MM.1S (cell line): Measurements from ENCODE around the gene PRR19.

Source experiments
- DNase-seq: peaks from one replicate; pipeline ENCODE4 v3.0.0-alpha.2; 2015
- H2AFZ ChIP-seq: fragments of 300-600 bp; sonication (generic); 2 replicates; pipeline ENCODE4 v1.6.0; 2016; ENCODE audit warnings: antibody characterized with exemption, low read length
- H3F3A ChIP-seq: fragments of 300-600 bp; sonication (generic); 2 replicates; pipeline ENCODE4 v1.6.1; 2016; ENCODE audit warnings: mild to moderate bottlenecking, antibody characterized with exemption, low read length, moderate library complexity, mixed read lengths; ENCODE audit not compliant: insufficient read depth
- H3K27ac ChIP-seq: fragments of 300-600 bp; sonication (generic); 2 replicates; pipeline ENCODE4 v1.5.1; 2016; ENCODE audit warnings: mild to moderate bottlenecking, low read length
- H3K27me3 ChIP-seq: fragments of 300-600 bp; sonication (generic); replicated peaks from 2 replicates; pipeline ENCODE4 v1.6.0; 2016; ENCODE audit warnings: low read length; ENCODE audit not compliant: insufficient read depth
- H3K36me3 ChIP-seq: fragments of 300-600 bp; sonication (generic); replicated peaks from 2 replicates; pipeline ENCODE4 v1.6.1; 2016; ENCODE audit warnings: mild to moderate bottlenecking, low read length, mixed read lengths; ENCODE audit not compliant: insufficient read depth
- H3K4me1 ChIP-seq: fragments of 300-600 bp; sonication (generic); 2 replicates; pipeline ENCODE4 v1.6.1; 2016; ENCODE audit warnings: low read length, mixed read lengths
- H3K4me2 ChIP-seq: fragments of 300-600 bp; sonication (generic); 2 replicates; pipeline ENCODE4 v1.6.0; 2016; ENCODE audit warnings: low read depth, low read length
- H3K4me3 ChIP-seq: fragments of 300-600 bp; sonication (generic); 2 replicates; pipeline ENCODE4 v1.5.1; 2016; ENCODE audit warnings: low read length, mixed read lengths
- H3K79me2 ChIP-seq: fragments of 300-600 bp; sonication (generic); 2 replicates; pipeline ENCODE4 v1.6.1; 2016; ENCODE audit warnings: mixed run types, low read length, mixed read lengths
- H3K9ac ChIP-seq: fragments of 300-600 bp; sonication (generic); 2 replicates; pipeline ENCODE4 v1.6.1; 2016; ENCODE audit warnings: low read length, mixed read lengths
- H3K9me2 ChIP-seq: fragments of 300-600 bp; sonication (generic); replicated peaks from 2 replicates; pipeline ENCODE4 v1.6.1; 2016; ENCODE audit warnings: mild to moderate bottlenecking, low read length, mixed read lengths; ENCODE audit not compliant: insufficient read depth
- H3K9me3 ChIP-seq: fragments of 300-600 bp; sonication (generic); replicated peaks from 2 replicates; pipeline ENCODE4 v1.6.1; 2016; ENCODE audit warnings: mild to moderate bottlenecking, low read length, mixed read lengths; ENCODE audit not compliant: insufficient read depth
- H4K20me1 ChIP-seq: fragments of 300-600 bp; sonication (generic); 2 replicates; pipeline ENCODE4 v1.6.1; 2016; ENCODE audit warnings: mild to moderate bottlenecking, low read length, moderate library complexity, mixed read lengths; ENCODE audit not compliant: insufficient read depth
- EZH2 ChIP-seq: fragments of 300-600 bp; sonication (generic); optimal IDR thresholded peaks from 2 replicates; pipeline ENCODE3; 2017; ENCODE audit warnings: low read depth, mild to moderate bottlenecking, antibody characterized with exemption, low read length, mixed read lengths
- EZH2phosphoT487 ChIP-seq: fragments of 300-600 bp; sonication (generic); IDR thresholded peaks from 2 replicates; pipeline ENCODE4 v1.6.1; 2018; ENCODE audit warnings: antibody characterized with exemption, low read length
- TF ChIP-seq, protein P1 (sequence below): fragments of 300-600 bp; sonication (generic); IDR thresholded peaks from 2 replicates; pipeline ENCODE4 v1.5.1; 2016; ENCODE audit warnings: antibody characterized with exemption, low read length, mixed read lengths

The PRR19 gene

DNA sequence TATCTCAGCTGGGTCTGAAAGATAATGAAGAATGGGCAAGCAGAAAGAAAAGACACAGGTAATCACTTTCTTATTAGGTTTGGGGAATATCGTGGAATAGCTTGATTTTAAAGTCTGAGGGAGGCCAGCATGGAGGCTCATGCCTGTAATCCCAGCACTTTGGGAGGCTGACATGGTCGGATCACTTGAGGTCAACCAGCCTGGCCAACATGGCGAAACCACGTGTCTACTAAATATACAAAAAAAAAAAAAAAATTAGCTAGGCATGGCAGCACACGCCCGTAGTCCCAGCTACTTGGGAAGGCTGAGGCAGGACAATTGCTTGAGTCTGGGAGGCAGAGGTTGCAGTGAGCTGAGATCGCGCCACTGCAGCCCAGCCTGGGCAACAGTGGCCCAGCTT lies 1.9 kb downstream of the PRR19 start:
- DNase-seq: no peak
- Histone ChIP-seq H3K27ac (no peak overlapping the region), H3F3A (no peaks in the 10 kb centered on the region; the same call in 1 of the 2 replicates), H3K9ac (no peak overlapping the region), H3K4me2 (no peak overlapping the region), H4K20me1 (no peaks in the 10 kb centered on the region), H2AFZ (no peak overlapping the region), H3K27me3 (no peaks in the 10 kb centered on the region), H3K79me2 (no peaks in the 10 kb centered on the region), H3K4me1 (peaks cover 3% of the 10 kb centered on the region; the same call in 1 of the 2 replicates), H3K4me3 (no peak overlapping the region), H3K9me2 (no peaks in the 10 kb centered on the region), H3K36me3 (no peaks in the 10 kb centered on the region), H3K9me3 (no peaks in the 10 kb centered on the region)
- no peak for TF ChIP-seq EZH2phosphoT487
- no peak for TF ChIP-seq EZH2
- TF ChIP-seq, protein P1, sequence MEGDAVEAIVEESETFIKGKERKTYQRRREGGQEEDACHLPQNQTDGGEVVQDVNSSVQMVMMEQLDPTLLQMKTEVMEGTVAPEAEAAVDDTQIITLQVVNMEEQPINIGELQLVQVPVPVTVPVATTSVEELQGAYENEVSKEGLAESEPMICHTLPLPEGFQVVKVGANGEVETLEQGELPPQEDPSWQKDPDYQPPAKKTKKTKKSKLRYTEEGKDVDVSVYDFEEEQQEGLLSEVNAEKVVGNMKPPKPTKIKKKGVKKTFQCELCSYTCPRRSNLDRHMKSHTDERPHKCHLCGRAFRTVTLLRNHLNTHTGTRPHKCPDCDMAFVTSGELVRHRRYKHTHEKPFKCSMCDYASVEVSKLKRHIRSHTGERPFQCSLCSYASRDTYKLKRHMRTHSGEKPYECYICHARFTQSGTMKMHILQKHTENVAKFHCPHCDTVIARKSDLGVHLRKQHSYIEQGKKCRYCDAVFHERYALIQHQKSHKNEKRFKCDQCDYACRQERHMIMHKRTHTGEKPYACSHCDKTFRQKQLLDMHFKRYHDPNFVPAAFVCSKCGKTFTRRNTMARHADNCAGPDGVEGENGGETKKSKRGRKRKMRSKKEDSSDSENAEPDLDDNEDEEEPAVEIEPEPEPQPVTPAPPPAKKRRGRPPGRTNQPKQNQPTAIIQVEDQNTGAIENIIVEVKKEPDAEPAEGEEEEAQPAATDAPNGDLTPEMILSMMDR: no peak

DNA sequence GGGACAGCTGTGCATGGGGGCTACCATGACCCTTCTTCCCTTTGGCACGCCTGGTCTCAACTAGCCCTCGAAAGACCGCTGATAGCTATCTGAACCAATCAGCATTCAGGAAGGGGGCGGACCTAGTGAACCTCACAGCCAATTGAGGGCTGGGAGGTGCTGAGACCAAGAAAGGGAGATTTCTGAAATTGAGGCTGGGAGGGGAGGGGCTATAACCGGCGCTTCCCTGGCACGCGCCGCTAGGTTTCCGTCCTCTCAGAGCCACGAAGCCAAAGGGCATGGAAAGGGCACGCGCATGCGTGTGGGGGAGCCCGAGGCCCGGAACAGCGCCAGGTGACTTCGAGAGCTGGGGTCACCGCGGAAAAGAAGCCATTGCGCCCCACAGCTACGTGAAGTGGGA lies 4.7 kb downstream of the PRR19 start:
- TF ChIP-seq EZH2phosphoT487 (no peak), EZH2 (no peak)
- TF ChIP-seq, protein P1: no peak
- H3K27me3 ChIP-seq: peaks cover 3% of the 10 kb centered on the region; the same call in 1 of the 2 replicates
- H3K9me2 ChIP-seq: no peaks in the 10 kb centered on the region
- H3K4me1 ChIP-seq: peaks cover 3% of the 10 kb centered on the region; the same call in 1 of the 2 replicates
- no peak overlapping the region for H3K4me2 ChIP-seq
- no peak overlapping the region for H3K27ac ChIP-seq
- no peak for DNase-seq
- no peaks in the 10 kb centered on the region for H3K79me2 ChIP-seq
- no peaks in the 10 kb centered on the region for H3K36me3 ChIP-seq
- no peak overlapping the region for H3K4me3 ChIP-seq
- H3K9me3 ChIP-seq: no peaks in the 10 kb centered on the region
- no peaks in the 10 kb centered on the region for H4K20me1 ChIP-seq
- no peak overlapping the region for H2AFZ ChIP-seq
- H3F3A ChIP-seq: no peaks in the 10 kb centered on the region
- H3K9ac ChIP-seq: no peak overlapping the region

GRCh38 chr19:42309686-42310085 lies 7.8 kb downstream of the PRR19 start:
- H3K79me2 ChIP-seq: no peaks in the 10 kb centered on the region
- H3K9ac ChIP-seq: no peak overlapping the region
- H4K20me1 ChIP-seq: no peaks in the 10 kb centered on the region

More at GRCh38 chr19:42309686-42310085, 7.8 kb downstream of the PRR19 start:
- Histone ChIP-seq H3K4me2 (no peak overlapping the region), H3K4me3 (no peak overlapping the region), H3K9me3 (no peaks in the 10 kb centered on the region), H2AFZ (no peak overlapping the region), H3K36me3 (no peaks in the 10 kb centered on the region), H3K4me1 (no peaks in the 10 kb centered on the region), H3K27ac (no peak overlapping the region), H3F3A (no peaks in the 10 kb centered on the region), H3K9me2 (no peaks in the 10 kb centered on the region), H3K27me3 (peaks cover 31% of the 10 kb centered on the region)
- TF ChIP-seq, protein P1: no peak
- TF ChIP-seq EZH2 (no peak), EZH2phosphoT487 (no peak)
- no peak for DNase-seq
